Measurements from ENCODE around the gene GRK5.
"Not testable (repeated sequence)": the region's sequence is repeated elsewhere in the genome, so short reads cannot be mapped to it uniquely, and the experiment has no call there.

DNA sequence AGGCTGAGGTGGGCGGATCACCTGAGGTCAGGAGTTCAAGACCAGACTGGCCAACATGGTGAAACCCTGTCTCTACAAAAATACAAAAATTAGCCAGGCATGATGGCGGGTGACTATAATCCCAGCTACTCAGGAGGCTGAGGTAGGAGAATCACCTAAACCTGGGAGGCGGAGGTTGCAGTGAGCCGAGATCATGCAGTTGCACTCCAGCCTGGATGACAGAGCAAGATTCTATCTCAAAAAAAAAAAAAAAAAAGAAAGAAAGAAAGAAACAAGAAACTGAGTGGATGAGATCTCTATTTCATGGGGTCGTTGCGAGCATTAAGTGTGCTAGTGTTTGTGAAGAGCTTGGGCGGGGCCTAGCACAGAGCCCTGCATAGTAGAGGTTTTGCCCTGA is 65.0 kb downstream of the GRK5 start:
- TF ChIP-seq, protein P1, sequence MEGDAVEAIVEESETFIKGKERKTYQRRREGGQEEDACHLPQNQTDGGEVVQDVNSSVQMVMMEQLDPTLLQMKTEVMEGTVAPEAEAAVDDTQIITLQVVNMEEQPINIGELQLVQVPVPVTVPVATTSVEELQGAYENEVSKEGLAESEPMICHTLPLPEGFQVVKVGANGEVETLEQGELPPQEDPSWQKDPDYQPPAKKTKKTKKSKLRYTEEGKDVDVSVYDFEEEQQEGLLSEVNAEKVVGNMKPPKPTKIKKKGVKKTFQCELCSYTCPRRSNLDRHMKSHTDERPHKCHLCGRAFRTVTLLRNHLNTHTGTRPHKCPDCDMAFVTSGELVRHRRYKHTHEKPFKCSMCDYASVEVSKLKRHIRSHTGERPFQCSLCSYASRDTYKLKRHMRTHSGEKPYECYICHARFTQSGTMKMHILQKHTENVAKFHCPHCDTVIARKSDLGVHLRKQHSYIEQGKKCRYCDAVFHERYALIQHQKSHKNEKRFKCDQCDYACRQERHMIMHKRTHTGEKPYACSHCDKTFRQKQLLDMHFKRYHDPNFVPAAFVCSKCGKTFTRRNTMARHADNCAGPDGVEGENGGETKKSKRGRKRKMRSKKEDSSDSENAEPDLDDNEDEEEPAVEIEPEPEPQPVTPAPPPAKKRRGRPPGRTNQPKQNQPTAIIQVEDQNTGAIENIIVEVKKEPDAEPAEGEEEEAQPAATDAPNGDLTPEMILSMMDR (IDR thresholded peaks at IDR 0.05): not testable (repeated sequence)
- TF ChIP-seq ZFX (IDR thresholded peaks at IDR 0.05; ENCODE audit: borderline replicate concordance): not testable (repeated sequence)
